DMS114 treated with DMSO at 0.1 percent for 48 hours (cell line): Measurements from ENCODE around the gene MOCS1.

Experiments used
- DNase-seq: peaks from one replicate; lab custom pipeline; 2025; ENCODE audit not compliant: unreplicated experiment; lab: John Stamatoyannopoulos, UW

The MOCS1 gene

DNA sequence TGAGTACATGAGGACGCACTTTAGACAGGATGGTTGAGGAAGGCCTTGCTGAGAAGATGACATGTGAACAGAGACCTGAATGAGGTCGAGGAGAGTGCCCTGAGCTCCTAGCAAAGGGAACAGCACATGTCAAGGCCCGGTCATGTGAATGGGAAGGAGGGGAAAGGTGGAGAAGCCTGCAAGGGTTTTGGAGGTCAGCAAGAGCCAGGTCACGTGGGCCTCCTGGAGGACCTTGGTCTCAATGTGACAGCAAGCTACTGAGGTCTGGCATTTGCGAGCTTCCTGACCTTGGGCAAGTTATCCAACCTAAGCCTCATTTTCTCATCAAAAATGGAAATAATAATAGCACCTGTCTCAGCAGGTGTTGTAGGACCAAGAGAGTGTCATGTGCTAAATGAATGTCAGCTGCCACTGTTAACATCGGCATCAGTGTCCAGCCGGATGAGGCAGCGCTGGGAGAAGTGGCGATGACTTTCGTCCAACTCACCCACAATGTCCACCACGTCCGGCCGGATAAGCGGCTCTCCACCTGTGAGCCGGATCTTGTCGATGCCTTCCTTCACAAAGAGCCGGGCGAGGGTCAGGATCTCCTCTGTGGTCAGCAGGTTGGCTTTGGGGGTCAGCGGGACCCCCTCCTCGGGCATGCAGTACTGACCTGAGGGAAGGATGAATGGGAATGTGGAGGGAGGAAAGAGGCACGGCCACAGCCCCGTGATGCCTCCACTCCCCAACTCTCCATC lies 8.9 kb downstream of the MOCS1 start:
- DNase-seq = no peak

DNA sequence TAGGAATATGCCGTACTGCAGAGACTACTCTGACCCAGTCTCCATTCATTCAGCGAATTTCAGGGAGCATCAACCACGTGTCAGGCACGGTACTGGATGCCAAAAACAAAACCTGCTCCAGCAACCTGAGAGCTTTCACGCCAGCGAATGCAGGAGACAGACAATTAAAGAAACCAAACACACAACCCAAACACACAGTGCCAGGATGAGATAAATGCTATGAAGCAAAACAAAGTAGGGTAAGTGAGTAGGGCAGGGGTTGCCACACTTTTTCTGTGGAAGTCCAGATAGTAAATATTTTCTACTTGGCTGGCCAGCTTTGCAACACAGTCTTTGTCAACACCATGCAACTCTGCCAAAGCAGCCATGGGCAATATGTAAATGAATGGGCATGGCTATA lies 10.0 kb downstream of the MOCS1 start:
- DNase-seq = no peak

DNA sequence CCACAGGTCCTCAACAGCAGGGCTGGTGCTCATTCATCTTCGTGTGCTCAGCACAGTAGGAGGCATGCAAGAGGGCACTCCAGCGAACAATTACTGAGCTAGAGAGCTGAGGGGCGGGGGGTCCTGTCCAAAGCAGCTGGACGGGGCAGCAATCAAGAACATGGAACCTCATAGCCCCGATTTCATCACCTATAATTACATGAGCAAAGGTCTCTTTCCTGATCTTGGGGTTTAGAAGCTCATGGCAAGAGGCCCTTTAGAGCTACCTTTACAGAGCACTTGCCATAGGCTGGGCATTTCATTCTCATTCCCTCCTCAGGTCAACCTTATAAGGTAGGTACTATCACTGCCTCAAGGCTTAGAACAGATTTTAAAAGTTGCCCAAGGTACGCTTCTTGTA lies 10.4 kb downstream of the MOCS1 start:
- no peak for DNase-seq

DNA sequence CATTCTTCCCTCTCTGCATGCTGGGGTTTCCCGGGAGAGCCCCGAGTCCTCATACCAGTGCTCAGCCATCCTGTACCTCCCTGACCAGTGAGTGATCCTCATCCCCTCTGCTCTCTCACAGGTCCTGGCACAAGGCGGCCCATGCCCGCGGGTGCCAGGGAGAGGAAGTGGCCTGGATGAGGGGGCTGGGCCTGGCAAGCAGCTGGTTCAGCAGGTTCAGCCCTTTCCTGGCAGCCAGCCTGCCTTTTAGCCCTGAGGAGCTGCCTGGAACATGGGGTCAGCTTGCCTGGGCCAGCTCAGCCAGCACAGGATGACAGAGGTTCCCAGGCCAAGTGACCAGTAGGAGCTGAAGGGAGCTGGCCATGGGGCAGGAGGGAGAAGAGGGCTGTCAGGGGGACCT lies 10.9 kb downstream of the MOCS1 start:
- no peak for DNase-seq

DNA sequence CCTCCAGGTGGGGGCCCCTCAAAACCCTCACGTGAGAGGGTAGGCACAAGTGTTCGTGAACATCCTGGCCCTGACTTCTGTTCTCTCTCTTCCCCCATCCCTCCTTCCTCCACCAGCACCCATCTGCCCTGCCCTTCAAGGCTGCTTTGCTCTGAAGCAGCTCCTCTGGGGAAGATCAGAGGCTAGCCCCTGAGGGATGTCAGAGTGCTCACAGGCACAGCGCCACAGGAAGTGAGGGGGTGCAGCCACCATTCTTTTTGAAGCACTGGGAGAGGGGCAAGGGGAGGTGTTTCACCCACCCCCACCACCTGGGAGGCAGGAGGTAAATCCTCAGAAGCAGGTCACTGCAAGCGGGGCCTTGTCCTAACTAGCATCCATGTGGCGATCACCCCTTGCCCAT lies 11.4 kb downstream of the MOCS1 start:
- no peak for DNase-seq

DNA sequence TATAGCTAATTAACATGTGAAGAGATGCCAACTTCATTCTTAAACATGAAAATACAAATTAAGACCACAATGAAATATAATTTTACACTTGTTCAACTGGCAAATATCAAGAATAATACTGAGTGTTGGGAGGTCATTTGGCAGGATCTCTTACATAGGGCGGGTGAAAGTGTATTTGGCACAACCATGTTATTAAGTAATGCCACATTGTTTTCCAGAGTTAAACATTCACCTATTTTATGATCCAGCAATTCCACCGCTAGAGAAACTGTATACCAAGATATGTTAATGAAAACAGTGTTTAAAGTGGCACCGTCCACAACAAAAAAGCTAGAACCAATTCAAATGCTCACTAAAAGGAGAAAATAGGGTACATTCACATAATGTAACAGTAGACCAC lies 14.1 kb downstream of the MOCS1 start:
- DNase-seq = no peak

DNA sequence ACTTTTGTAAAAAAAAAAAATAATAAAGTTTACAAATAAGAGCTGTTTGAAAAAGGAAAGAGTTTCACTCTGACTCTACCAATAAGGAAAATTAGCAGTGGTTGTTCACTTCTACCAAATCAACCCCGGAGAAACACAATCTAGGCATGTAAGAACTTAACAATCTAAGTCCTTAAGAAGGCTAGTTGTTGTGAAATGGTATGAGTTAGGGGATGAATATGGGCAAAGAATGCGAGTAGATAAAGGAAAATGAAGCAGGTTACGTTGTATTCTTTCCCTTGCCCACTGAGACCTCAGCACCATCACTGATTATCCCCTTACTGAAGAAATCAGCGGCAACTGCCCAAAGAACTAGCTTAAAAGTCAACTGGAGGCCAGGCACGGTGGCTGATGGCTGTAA lies 15.4 kb downstream of the MOCS1 start:
- DNase-seq = no peak

DNA sequence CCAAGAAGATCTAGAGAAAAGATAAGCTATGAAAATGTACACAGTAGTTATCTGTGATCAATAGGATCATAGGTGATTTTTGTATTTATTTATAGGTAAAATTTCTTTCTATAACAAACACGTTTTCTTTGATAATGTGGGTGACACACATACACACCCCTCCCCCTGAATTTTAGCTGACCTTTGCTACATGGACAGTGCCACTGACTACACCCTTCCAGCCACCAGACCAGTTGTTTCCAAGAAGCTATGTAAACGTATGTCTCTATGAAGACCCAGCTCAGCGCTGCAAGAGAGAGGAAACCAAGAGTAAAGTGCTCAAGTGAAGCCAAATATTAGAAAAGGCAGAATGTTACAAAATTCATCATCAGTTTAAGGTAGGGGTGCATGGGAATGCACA lies 16.3 kb downstream of the MOCS1 start:
- DNase-seq = no peak

DNA sequence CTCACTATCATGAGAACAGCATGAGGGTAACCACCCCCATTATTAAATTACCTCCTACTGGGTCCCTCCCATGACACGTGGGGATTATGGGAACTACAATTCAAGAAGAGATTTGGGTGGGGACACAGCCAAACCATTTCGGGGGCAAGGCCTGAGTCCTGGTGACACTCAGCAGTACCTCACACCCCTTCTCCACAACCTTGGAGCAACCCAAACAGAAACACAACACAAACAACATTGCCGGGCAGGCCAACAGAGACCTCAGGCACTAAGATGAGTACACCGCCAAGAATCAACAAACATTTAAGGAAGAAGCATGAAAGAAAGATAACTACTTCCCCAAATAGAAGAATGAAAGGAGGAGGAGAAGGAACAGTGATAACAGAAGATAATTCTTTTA lies 16.9 kb downstream of the MOCS1 start:
- DNase-seq = no peak

DNA sequence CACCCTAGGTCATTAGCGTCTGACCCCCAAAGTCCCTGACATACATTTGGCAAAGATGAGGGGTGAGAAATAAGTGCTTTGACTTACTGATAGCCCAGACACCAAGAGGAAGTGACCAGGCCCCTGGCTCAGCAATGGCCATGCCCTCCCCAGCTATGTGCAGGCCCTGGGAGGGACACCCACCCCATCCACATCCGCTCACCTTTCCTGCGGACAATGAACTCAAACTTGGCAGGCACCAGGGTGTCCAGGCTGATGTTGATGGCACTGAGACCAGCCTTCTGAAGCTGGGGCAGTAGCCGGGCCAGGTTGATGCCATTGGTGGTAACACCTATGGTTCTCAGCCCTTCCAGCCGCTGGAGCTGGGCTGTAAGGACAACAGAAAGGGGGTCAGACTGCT lies 18.4 kb downstream of the MOCS1 start:
- DNase-seq = no peak

DNA sequence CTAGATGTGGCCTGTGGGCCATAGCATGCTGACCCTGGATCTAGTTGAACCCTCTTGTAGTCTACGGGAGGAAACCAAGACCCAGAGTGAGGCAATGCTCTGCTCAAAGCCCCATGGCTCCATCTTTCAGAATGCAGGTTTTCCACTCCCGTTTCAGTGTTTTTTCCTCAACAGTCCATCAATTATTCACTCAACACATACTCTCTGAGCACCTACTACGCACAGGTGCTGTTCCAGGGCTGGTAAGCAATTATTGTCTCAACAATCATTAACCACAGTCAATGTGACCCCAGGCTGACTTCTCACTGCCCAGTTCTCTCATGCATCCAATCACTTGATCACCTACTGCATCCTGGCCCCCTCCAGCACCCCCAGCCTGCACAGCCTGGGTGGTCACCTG lies 20.0 kb downstream of the MOCS1 start:
- DNase-seq = no peak

DNA sequence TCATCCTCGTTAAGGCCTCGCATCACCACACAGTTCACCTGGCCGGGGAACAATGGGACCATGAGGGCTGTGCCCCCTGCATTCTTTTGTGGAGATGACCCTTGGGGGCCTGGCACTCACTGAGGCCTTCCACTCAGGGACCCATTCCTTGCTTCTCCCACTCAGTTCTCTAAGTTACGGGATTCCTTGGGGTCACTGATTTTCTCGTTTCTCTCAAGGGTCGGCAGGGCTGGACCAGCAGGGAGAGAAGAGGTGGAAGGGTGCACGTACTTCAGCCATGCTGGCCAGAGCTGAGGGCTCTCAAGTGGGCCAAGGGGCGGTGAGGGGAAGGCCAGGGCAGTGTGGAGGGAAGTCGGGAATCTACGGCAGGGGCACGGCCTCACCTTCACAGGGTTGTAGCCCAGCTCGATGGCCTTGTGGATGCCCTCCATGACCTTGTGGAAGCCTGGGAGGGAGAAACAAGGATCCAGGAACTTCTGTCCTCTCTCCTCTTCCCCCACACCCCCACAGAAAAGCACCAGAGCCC lies 20.8 kb downstream of the MOCS1 start:
- no peak for DNase-seq

DNA sequence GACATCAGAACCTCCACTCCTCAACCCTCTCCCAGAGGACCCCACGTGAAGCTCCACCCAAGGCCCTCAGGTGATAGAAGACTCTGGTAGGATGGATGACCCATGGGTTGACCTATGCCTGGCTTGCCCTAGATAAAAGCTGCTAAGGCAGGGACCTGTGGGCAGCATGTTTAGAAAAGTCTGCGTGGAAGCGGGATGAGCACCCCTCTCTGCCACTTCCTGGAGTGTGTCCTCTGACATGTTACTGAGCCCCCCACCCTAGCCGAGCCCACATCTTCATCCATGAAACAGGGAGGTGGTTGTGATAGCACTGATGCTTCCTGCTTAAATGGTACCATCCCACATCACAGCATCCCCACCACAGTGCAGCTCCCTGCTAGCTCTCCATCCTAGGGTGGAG lies 21.8 kb downstream of the MOCS1 start:
- no peak for DNase-seq

DNA sequence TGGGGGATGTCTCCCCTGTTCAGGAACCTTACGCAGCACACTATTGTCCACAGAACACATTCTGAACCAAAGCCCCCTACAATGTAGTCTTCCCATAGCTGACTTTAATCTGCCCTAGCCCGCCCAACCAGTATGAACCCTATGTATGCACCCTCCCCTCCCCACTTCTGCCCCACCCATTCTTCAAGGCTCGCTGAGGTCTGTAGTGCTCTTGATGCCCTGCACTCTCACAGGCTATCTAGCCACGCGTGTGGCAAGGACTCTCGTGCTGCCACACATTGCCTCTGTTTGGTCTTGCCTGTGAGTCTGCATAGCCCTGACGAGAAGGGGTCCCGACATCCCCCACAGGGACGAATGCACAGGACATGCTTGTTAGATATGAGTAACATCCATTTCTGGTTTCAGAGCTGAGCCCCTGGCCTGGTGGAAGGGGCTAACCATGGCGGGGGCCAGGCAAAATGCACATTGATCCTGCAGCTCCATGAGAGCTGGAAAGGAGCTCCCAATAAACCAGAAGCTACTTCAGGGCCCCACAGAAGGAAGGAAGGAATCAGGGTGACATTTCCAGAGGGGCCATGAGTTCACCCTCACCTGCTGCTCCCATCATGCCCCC lies 22.6 kb downstream of the MOCS1 start:
- no peak for DNase-seq

DNA sequence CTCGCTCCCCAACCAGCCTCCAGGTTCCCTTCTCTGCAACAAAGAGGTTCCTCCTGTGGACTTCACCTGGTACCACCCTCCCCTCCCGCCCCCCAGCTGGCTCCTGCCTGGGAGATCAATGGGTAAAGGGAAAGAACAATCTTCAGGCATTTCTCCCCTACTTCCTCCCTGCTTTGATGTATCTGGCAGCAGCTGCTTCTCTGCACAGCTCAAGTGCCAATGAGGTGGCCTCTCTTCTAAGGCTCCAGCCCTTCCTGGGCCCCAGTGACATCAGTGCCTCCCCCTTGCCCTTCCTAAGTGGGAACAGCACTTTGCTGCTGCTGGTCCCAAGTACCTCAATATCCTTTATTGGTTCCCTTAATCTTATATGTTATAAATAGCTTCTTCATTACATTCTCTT lies 23.5 kb downstream of the MOCS1 start:
- no peak for DNase-seq

DNA sequence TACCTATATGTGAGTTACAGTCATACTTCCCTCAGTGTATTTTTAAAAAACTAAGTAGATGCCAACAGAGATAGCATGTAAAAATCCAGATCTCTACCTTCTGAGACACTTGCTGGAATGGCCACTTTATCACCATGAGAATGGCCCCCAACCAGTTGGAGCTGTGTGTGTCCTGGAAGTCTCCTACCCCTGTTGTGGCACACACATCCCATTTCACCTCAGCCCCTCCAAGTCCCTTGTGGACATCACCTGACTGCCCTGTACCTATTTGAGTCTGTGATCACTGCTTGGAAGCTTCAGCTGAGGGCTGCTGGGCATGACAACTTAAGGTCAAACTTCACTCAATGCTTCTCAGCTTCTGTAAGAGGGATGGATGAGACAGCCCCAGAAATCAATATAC lies 24.1 kb downstream of the MOCS1 start:
- no peak for DNase-seq

DNA sequence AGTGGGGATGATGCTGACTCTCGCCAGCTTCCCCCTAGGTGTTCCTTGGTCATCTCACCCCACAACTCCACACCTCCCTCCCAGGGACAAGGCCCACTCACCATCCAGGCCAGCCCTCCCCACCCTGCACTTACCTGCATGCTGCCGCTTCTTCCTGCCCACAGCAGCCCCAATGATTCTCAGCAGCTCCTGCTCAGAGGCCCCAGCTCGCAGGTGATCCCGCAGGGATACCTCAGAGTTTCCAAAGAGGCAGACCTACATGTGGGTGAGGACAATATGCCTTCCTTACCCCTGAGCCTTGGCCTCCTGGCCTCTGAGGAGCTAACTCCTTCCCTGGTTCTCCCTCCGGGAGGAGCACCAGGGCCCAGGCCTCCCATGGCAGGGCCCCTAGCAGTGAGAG lies 24.6 kb downstream of the MOCS1 start:
- no peak for DNase-seq

DNA sequence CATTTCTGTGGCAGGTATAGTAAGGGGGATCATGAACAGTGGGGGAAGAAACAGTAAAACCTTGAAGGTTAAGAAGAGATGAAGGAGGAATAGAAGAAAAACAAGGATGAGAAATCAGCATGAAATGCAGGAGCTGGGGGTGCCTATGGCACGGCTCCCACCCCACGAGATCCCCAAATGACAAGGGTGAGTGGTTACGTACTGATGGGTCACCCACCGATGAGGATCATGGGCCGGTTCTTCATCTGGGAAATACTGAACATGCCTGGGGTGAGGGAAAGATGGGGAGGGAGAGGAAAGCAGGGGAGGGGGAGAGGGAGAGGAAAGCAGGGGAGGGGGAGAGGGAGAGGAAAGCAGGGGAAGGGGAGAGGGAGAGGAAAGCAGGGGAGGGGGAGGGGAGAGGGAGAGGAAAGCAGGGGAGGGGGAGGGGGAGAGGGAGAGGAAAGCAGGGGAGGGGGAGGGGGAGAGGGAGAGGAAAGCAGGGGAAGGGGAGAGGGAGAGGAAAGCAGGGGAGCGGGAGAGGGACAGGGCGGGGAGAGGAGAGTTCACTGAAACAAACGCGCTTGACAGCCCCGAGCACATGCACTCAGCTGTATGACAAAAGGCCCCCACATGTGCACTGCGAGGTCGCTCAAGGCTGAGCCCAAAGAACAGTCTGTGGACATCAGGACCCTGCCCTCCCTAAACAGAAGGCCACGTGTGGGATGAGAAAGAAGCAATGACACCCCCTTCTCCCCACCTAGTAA lies 25.3 kb downstream of the MOCS1 start:
- no peak for DNase-seq

DNA sequence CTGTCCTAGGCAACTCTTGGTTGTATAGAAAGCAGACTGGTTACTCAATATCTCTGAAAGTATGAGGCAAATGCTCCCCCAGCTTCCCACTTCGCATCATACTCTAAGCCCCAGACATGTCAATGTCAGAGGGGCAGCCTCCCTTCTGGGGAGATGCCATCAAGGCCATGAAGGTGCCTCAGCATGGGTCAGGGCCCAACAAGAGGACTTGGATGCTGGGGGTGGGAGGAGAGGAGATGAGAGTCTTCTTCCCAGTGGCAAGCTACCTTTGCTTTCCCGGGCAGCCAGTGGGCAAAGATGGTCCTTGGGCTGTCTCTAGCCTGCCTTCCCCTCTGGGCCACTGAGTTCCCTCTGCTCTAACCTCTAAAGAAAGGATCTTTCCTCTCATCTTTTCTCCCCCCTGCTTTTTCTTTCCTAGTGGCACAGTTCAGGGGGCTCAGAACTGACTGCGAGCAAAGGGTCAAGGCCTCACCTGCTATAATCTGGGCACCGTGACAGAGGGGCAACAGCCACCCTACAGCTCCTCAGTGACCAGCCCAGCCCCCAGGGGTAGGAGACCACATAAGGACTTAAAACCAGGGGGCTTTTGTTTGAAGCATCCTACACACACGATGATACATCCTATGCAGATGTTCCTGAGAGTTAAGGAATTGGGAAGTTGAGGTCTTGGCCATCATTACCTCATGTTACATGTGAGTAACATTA lies 26.2 kb downstream of the MOCS1 start:
- DNase-seq = no peak

DNA sequence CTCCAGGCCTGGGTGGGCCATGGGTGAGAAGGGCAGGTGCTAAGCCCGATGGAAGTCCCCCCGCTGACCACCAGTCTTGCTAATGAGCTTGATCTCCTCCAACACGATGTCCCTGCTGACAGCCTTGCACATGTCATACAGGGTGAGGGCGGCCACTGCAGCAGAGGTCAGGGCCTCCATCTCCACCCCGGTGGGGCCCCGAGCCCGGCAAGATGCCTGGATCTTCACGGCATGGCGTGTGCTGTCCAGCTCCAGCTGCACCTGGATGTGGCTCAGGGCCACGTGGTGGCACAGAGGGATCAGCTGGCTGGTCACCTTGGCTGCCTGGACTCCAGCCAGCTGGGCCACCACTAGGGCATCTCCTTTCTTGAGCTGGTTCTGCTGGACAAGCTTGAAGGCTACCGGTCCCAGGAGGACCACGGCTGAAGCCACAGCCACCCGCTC lies 27.9 kb downstream of the MOCS1 start:
- DNase-seq = no peak

DNA sequence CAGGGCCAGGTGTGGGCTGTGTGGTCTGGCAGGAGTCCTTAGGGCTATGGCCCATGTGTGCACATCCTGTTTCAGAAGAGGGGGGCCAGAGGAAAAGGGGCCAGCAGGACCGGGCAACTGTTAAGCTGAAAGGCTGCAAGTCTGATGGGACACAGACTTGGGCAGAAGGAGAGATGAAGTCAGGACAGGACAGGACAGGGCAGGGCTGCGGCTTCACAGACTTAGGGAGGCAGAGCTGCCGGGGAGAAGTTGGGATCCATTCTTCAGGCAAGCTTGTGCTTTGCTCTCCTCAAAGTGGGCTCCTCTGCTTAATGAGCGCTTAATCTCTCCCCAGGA lies 28.7 kb downstream of the MOCS1 start:
- DNase-seq = no peak
